Measurements from ENCODE around the gene RDH16.

Gene RDH16, protein sequence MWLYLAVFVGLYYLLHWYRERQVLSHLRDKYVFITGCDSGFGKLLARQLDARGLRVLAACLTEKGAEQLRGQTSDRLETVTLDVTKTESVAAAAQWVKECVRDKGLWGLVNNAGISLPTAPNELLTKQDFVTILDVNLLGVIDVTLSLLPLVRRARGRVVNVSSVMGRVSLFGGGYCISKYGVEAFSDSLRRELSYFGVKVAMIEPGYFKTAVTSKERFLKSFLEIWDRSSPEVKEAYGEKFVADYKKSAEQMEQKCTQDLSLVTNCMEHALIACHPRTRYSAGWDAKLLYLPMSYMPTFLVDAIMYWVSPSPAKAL

DNA sequence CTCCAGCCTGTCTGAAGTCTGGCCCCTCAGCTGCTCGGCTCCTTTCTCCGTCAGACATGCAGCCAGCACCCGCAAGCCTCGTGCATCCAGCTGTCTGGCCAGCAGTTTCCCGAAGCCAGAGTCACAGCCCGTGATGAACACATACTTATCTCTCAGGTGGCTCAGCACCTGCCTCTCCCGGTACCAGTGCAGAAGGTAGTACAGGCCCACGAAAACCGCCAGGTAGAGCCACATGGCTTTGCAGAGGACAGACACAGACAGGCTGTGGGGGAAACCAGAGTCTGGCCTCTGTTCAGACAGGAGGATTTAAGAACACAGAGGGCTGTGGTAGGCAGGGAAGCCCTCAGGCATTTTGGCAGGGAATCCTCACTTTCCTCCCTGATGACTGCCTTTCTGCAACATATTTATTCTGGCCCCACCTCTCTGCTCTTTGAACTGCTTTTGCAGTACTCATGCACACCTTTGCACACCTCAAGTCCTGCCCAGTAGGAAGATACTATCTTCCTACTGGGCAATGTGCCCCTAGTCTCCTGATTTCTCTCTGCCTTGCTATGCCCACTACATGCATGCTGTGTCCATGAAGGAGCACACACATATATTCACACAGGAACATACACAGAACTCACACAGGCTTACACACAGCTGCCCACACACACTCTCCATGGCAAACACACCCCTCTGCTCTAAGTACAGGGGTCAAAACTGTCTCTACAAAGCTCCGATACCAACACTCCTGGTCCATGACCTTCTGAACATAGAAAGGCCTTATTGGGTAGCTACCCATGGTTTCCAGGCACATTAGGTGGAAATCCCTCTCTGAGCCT lies at the start of gene RDH16:
Gene RDH16, minus strand, starts transcription at position 380 of the 824 bp plus-strand sequence. Its CDS starts 146 bp downstream, at position 234.
- no peak for DNase-seq

DNA sequence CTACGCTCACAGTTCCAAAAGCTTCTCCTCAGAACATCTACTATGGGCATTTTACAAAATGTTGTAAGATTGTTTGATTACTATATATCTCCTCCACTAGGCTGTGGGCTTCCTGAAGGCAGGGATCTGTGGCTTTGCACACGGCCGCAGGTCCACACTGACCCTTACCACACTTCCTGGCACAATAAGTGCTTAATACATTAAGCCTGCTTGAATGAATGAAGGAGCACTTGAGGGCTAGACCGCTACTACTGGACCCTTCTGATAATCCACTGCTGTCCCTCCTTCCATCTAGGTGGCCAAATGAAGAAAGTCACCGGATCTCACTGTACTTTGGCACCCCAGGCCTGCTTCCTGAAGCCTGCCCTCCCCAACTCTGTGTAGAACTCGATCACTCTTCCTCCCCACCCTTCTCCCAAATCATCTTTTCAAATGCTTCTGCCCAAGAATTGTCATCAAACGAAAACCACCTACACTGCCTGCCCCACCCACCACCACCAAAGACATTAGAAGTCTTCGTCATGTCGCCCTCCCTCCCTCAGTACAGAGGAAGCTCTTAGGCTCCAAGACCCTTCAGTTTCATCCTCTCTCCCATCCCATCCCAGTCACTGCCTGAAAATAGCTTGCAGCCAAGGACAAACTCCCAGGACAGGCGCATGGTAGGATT lies 49.5 kb upstream of the RDH16 start:
- peak; percentile 23 for DNase-seq

DNA sequence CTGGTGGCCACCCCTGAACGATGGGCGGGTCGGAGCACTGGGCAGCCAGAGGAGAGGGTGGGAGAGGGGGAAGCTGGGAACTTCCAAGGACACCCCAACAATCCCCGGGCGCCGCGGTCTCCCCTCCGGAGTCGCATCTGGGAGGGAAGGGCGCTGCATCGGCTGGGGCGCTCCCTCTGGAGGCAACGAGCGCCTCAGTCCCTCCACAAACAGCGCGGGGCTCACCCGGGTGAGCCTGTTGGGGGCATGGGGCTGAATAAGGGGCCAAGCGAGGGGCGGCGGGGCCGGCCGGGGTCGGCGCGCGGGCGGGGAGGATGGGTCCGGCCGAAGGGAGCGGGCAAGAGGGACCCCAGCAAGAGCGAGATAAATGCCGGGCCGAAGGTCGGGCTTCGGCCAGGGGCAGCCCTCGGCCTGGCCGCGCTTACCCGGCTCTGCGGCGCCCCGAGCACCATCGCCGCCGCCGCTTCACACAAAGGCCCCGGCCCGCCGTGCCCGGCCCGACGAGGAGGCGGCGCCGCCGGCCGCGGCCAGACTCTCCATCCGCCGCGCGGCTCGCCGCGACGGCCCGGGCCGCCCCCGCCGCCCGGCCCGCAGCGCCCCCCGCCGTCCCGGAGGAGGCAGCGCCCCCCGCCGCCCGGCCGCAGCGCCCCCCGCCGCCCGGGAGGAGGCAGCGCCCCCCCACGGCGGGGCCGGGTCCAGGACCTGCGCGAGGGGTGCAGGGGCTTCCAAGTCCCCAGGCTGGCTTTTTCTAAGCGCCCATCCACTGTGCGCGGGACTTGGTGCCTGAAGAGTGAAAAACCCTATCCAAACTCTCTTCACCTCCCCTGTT lies 48.8 kb upstream of the RDH16 start, which contains the start of gene ZBTB39:
Gene ZBTB39, minus strand, starts transcription at position 567 of the 829 bp plus-strand sequence. CDS start 1,629 bp downstream, outside the sequence.
- DNase-seq, result peak; percentile 77

DNA sequence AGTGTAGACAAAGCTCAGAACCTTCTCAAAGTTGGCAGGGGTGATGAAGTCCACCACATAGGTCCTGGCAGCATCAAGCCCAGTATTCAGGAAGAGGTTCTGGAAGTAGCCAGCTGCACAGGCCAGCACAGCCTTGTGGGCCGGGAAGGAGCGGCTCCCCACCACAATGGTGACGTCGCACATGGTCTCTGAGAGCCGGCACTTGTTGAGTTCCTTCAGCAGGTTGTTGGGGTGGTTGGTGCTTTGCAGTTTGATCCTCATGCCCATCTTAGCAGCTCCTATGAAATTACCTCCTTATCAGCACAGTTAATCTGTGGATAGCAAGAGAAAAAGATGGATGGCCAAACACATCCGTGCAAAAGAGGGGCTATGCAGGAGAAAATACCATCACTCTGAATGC lies 47.2 kb upstream of the RDH16 start:
- no peak for DNase-seq

DNA sequence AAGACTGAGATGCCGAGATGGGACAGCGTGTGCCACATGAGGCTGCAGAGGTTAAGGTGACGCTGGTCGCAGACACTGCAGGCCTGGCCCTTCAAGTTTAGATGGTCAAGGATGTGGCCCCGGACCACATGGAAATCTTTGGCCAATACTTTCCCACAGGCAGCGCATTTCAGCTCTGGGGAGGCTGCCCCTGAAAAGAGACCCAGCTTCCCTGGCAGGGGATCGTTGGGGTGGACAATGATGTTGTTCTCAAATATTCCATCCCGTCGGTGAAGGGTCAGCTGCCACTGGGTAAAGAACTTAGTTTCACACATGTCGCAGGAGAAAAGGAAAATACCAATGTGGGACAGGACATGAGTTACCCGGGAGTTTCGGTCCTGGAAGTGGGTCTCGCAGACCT lies 46.0 kb upstream of the RDH16 start:
- DNase-seq, result no peak

DNA sequence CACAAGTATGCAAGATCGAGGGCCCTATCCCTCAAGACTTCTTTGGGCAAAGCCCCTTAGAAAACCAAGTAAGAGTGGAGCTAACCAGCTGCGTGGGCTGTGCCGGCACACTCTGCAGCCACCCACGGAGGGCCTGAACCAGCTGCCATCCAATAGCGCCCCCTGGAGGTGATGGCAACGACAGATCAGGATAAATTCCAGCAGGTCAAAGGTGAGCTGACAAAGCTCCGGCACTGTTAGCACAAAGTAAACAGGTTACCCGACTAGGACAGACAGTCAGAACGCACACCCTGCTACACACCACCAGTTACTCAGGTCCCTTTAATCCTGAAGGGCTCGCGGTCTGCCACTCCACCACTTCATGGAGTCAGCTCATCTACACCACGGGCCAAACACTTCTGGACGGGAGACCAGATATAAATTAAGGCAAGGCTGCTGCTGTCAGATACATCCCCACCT lies 44.1 kb upstream of the RDH16 start:
- DNase-seq, result peak; percentile 79

DNA sequence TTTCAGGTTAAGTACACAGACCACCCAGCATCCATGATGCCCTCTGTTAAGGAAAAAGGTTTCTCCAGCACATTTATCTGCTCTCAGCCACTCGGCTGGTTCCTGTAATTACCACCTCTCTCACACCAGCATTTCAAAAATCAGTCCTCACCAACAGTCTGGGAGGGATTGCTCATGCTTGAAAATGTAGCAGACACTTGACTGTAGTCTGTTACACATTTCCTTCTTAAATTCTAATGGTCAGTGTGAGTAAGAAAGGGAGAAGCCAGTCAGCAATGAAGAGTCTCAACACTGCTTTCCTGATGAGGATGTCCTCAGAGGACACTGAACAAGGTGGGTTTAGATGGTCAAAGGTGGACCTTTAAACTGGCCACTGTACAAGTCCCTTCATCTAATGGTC lies 43.0 kb upstream of the RDH16 start:
- no peak for DNase-seq

DNA sequence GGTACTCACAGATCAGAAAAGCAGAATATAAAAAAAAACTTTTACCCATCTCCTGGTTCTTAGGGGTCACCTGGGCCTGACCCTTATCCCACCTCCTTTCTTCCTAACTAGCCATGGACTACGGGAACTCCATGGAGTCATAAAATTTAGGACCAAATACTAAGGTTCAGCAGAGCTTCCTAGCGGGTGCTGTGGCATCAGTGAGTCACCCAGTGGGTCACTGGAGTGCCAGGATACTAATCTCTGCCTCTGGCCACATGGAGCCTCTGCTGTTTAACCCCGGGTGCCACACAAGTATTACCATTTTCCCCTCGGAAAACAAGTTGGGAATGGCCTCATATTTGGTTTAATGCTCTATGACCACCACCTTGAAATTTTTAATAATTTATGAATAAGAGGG lies 42.0 kb upstream of the RDH16 start:
- no peak for DNase-seq

DNA sequence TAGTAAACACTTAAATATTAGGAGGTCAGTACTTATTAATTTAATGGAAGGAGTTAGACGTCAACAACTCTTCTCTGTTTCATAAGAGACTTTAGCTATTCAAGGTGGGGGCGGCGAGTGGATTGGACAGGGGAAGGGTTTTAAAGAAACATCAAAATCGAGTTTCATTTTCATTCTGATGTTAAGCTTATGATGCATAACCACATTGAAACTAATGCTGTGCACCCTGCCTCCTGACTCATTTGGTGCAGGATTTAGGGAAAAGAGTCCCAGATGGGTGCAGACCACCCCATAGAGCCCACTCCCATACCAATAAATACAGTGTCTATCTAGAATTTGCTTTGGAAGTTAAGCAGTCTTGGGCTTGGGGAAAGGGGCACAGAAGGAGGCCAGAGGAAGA lies 41.6 kb upstream of the RDH16 start:
- no peak for DNase-seq

DNA sequence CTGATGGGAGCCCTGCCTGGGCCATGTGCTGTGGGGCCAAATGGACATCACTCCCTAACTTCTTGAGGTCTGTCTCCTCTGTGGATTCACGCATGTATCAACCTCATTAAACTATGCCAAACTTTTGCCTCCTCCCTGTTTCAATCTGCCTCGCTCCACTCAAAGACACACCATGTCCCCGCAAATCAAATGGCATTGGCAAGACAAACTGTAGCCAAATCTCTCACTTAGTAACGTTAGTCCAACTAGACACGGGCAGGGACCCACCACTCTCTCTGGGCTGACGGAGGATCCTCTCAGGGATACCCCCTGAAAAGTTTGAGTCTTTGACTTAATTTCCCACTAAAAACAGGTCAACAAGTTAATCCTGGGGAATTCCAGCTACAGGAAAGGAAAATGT lies 40.9 kb upstream of the RDH16 start:
- DNase-seq, result no peak

DNA sequence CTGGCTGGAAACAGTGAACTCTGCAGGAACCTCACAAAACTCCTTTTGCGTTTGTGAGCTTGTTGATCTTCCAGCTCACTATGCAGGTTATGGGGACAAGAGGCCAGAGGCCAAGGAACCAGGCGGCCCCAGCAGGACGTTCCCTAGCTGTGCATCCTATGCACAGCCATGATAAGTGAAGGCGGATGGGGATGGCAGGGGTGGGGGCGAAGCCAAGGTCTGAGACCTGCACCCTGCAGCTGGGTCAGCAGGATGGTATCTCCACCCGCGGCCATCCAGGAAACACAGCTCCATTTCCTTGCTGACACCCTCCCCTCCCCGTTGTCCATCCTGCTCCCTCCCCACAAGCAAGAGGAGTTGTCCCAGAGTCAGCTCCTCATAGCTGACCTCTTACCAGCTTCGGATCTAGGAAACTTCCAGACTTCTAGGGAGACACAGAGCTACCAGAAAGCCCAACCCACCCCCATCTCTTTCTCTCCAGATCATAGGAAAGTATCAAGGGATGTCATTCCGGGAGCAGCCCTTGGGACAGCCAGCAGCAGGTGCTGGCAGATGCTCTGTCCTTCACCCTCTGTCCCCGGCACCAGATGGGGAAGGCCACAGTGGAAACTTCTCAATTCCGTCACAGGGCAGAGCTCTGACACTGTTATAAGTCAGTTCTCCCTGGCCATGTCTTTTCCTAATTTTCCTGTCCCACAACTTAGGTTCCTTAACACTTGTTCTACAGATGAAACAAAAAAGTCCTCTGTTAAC lies 39.6 kb upstream of the RDH16 start:
- DNase-seq, result no peak

DNA sequence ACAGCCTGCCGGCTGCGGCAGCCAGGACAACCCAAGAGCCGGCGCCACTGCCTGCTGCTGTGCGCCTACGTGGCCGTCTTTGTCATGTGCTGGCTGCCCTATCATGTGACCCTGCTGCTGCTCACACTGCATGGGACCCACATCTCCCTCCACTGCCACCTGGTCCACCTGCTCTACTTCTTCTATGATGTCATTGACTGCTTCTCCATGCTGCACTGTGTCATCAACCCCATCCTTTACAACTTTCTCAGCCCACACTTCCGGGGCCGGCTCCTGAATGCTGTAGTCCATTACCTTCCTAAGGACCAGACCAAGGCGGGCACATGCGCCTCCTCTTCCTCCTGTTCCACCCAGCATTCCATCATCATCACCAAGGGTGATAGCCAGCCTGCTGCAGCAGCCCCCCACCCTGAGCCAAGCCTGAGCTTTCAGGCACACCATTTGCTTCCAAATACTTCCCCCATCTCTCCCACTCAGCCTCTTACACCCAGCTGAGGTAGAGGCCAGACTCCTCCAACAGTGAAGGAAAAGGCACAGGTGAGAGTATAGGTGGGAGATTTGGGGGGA lies 38.6 kb upstream of the RDH16 start:
- no peak for DNase-seq

DNA sequence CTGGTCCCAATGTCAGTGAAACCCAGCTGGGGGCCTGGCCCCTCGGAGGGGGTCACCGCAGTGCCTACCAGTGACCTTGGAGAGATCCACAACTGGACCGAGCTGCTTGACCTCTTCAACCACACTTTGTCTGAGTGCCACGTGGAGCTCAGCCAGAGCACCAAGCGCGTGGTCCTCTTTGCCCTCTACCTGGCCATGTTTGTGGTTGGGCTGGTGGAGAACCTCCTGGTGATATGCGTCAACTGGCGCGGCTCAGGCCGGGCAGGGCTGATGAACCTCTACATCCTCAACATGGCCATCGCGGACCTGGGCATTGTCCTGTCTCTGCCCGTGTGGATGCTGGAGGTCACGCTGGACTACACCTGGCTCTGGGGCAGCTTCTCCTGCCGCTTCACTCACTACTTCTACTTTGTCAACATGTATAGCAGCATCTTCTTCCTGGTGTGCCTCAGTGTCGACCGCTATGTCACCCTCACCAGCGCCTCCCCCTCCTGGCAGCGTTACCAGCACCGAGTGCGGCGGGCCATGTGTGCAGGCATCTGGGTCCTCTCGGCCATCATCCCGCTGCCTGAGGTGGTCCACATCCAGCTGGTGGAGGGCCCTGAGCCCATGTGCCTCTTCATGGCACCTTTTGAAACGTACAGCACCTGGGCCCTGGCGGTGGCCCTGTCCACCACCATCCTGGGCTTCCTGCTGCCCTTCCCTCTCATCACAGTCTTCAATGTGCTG lies 38.0 kb upstream of the RDH16 start:
- no peak for DNase-seq

DNA sequence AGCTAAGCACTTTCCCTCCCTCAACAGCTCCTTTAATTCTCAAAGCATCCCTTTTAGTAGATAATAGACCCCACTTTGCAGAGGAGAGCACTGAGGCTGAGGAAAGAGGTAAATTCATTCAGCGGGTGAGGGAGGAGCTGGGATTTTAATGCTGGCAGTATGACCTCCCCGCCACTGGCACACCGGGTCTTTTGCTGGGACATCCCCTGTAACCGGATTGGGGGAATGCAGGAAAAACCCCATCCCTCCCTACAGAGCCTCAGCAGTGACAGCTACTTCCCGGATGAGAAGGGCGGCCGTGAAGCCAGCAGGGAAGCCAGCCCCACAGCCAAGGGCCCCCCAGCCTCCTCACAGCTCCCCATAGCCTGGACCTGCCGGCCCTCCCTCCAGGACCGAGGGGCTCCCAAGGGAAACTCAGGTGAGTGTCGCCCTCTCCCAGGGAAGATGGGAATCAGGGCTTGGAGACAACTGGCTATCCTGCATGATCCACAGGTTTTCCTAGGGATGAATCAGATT lies 36.9 kb upstream of the RDH16 start:
- no peak for DNase-seq

DNA sequence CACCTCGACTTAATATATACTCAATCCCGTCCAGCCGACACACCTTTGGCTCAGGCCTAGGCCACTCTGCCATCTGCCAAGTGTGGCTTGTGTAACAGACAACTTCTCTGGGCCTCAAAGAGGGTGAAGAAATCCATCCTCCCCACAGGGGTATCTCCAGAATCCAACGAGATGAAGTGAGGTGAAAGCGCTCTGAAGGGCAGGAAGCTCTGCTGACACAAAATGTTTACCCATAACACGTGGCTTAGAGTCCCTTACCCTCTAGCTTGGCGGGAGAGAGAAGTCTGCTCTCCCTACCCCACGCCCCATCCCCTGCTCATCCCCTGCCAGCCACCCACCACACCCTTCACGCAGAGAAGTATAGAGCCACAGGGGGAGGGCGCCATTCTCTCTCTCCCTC lies 35.9 kb upstream of the RDH16 start:
- DNase-seq, result no peak

DNA sequence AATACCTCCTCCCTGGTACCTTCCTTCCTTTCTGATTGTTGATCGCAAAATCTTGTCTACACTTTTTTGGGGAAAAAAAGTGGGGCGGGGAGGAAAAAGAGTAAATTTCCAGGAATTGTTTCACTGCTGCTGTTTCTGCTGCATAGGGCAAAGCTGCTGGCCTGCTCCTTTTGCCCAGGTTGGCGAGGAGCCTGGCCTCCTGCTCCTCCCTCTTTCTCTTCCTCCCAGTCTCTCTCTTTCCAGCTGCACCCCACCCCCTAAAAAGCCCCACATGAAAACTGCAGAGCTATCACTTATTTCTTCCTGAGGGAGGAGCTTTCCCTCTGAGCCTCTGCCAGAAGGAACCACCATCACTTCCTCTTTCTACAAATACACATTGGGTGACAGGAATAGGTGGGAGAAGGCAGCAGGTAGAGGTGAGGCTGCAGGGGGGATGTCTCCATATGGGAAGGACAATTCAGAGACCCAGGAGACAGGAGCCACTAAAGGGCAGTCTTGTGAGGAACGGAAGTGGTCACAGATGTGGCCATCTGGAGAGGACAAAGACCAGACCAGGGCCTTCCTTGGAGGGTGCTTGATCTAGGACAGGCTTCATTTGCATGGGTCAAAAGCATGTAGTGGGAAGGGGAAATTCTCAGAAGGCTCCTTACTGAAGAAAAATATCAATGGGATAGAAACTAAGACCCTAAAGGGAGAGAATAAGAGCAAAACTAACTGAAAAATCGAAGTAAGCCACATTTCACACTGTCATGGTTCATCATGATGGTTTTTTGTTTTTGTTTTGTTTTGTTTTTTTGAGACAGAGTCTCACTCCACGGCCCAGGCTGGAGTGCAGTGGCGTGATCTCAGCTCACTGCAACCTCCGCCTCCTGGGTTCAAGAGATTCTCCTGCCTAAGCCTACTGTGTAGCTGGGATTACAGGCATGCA lies 34.2 kb upstream of the RDH16 start:
- no peak for DNase-seq

DNA sequence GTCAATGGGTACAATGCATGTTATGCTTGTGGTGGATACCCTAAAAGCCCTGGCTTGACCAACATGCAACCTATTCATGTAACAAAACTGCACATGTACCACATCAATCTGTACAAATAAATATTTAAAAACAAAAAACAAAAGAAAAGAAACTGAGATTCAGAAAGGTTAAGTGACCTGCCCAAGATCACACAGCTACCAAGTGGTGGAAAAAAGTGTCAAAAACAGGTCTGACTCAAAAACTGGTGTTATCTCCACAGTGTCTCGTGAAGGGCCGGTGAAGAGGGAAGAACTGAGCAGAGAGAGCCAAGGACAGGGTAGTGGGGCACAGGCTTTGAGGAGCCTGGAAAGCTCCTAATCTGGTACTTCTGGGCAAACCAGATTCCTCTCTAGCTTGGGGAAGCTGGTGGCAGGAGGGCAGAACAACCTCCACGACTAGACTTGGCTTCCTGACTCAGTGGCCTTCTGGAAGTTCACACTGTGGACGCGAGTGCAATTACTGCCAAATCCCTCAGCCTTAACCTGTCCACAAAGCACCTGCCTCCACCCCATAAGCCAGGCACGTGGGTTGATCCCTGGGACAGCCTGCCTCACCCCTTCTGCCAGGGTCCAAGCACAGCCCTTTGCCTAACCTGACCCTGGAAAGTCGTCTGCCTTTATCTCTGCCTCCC lies 33.4 kb upstream of the RDH16 start:
- no peak for DNase-seq

DNA sequence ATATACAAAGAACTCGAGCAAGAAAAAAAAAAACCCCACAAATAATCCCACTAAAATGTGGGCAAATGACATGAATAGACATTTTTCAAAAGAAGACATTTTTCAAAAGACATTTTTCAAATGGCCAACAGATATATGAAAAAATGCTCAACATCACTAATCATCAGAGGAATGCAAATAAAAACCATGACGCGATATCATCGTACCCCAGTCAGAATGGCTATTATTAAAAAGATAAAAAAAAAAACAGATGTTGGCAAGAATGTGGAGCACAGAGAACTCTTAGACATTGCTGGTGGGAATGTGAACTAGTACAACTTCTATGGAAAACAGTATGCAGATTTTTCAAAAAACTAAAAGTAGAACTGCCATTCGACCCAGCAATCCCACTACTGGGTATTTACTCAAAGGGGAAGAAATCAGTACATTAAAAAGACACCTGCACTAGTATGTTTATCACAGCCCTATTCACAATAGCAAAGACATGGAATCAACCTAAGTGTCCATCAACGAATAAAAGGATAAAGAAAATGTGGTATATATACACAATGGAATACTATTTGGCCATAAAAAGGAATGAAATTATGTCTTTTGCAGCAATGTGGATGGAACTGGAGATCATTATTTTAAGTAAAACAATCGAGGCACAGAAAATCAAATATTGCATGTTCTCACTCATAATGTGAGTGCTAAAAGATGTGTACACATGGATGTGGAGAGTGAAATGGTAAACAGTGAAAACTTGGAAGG lies 32.6 kb upstream of the RDH16 start:
- no peak for DNase-seq

Data from CD4-positive, alpha-beta T cell treated with Interleukin-12 subunit alpha and Interleukin-12 subunit beta, for 1 hour (primary cell).